BLaER1 treated with 17β-estradiol and CSF1 and Interleukin-3, amounts not matched to agents 10 nM and 100 nM (cell line): ENCODE measurements around the gene HSPB7.
"Not testable (repeated sequence)": the region's sequence is repeated elsewhere in the genome, so short reads cannot be mapped to it uniquely, and the experiment has no call there.

ENCODE experiments used
- H3K27ac ChIP-seq, 11 experiments: shearing (Covaris generic); formaldehyde crosslinking; 2 replicates each; pipeline ENCODE4 v1.8.1; 2022
- H3K27me3 ChIP-seq, 11 experiments: shearing (Covaris generic); formaldehyde crosslinking; 2 replicates each; pipeline ENCODE4 v1.8.1; 2022
- H3K36me3 ChIP-seq, 11 experiments: shearing (Covaris generic); formaldehyde crosslinking; 2 replicates each; pipeline ENCODE4 v1.8.1; 2022
- H3K4me1 ChIP-seq, 10 experiments: shearing (Covaris generic); formaldehyde crosslinking; 2 replicates each; pipeline ENCODE4 v1.8.1; 2022
- H3K4me2 ChIP-seq, 11 experiments: shearing (Covaris generic); formaldehyde crosslinking; 2 replicates each; pipeline ENCODE4 v1.8.1; 2022
- H3K4me3 ChIP-seq, 10 experiments: shearing (Covaris generic); formaldehyde crosslinking; 2 replicates each; pipeline ENCODE4 v1.8.1; 2022
- H3K9ac ChIP-seq, 11 experiments: shearing (Covaris generic); formaldehyde crosslinking; 2 replicates each; pipeline ENCODE4 v1.8.1; 2022
- H3K9me3 ChIP-seq, 11 experiments: shearing (Covaris generic); formaldehyde crosslinking; replicated peaks in 1 of 11; 2 replicates each; pipeline ENCODE4 v1.8.1; 2022
- H4K20me1 ChIP-seq, 11 experiments: shearing (Covaris generic); formaldehyde crosslinking; 2 replicates each; pipeline ENCODE4 v1.8.1; 2022
- Cebpa-rat ChIP-seq, 11 experiments: shearing (Covaris generic); IDR thresholded peaks; 2 replicates each; pipeline ENCODE4 v1.8.1; 2022

HSPB7 gene

GRCh38 chr1:16061266-16061665 is 43.4 kb upstream of the HSPB7 start:
- Histone ChIP-seq H3K9ac (no peak overlapping the region), H3K27me3 (peaks cover 0 to 10% (median 0%) of the 10 kb centered on the region in 11 experiments; a peak in 1 of 22 replicates), H3K4me1 (peaks cover 18 to 35% (median 25%) of the 10 kb centered on the region in 10 experiments), H3K4me2 (peak overlapping the region in 1 of 11 experiments; percentile 32; a peak in 1 of 22 replicates), H4K20me1 (peaks cover 0 to 4% (median 0%) of the 10 kb centered on the region in 11 experiments; a peak in 2 of 22 replicates), H3K27ac (no peak overlapping the region), H3K9me3 (no peaks in the 10 kb centered on the region), H3K36me3 (no peaks in the 10 kb centered on the region), H3K4me3 (no peak overlapping the region)
- no peak for TF ChIP-seq Cebpa-rat (IDR thresholded peaks at IDR 0.05)

DNA sequence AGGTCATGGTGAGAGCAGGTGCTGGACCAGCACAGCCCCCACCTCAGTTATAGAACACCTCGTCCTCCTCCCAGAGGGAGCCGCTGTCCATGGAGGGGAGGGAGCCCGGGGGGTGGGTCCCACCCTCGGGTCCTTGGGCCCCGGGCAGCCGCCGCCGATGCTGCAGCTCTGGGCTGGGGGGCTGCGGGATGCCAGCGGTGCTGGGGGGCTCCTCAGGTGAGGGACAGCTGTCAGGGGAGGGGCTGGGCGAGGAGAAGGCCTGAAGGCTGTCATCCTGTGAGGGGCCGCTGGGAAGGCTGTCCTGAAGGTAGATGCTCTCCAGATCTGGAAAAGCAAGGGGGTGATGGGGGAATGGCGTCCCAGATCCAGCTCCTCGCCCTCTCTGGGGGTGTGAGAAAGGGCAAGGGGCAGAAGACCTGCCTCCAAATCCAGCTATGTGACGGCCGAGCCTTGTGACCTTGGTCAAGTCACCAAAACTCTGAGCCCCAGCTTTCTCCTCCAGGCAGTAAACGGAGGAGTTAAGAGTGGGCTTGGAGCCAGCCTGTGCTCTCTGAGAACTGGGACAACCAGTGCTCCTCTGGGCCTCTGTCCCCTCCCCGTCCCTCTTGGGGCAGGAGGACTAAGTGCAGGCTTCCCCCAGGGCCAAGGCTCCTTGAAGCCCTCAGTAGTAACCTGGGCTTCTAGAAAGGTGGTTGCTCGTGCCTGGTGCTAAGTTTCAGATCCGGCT is 40.7 kb upstream of the HSPB7 start:
- H3K4me1 ChIP-seq, result peaks cover 9 to 33% (median 27%) of the 10 kb centered on the region in 10 experiments
- not testable (repeated sequence) for H3K4me2 ChIP-seq, H3K4me3 ChIP-seq, H3K27me3 ChIP-seq, H3K27ac ChIP-seq, H3K9me3 ChIP-seq, H4K20me1 ChIP-seq, H3K9ac ChIP-seq, H3K36me3 ChIP-seq

DNA sequence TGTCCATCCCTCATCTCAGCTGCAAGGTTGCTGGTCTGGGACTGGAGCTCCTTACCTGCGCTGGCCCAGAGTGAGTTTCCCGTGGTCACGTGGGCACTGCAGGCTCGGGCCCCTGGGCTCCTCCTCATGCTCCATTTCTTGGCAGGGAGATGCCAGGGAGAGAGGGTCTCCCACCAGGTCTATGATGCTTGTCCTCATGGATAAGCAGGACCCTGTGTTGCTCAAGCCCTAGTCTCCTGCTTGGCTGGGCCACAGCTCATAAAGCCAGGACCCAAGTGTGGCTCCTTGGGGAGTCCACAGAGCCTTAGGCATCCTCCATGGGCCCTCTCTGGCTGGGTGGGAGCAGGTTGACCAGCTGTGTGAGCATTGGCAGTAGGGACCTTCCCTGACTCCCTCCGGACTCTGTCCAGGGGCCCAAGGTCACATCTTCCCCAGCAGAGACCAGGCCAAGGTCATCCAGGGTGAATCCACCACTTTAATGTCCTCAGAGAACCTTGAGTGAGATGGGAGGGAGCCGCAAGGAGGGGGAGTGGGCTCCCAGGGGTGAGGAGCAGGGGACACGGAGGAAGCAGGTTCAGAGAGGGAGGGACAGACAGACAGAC is 39.6 kb upstream of the HSPB7 start:
- H3K4me1 ChIP-seq, result peaks cover 6 to 28% (median 22%) of the 10 kb centered on the region in 10 experiments; a peak in 18 of 20 replicates
- not testable (repeated sequence) for H3K27ac ChIP-seq, H3K27me3 ChIP-seq, H3K4me2 ChIP-seq, H3K4me3 ChIP-seq, H3K9ac ChIP-seq, H4K20me1 ChIP-seq, H3K36me3 ChIP-seq, H3K9me3 ChIP-seq

DNA sequence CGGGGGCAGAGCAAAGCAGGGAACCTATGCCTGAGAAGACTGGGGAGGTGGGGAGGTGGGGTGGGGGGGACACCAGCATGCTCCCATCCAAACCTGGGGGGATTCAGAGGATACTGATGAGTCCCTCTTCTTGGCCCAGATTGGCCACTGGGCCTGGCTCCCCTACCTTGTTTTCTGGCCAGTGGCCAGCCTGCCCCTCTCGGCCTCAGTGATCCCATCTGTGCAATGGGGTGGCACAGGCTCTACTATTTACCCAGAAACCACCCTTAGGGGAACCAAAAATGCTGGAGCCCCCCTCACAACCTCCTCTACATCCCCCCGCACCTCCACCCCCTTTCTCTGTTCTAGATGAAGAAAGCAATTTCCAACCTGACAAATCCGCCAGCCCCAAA is 38.7 kb upstream of the HSPB7 start:
- H3K9ac ChIP-seq, H3K27me3 ChIP-seq, H3K4me3 ChIP-seq, H3K4me2 ChIP-seq, H4K20me1 ChIP-seq, H3K36me3 ChIP-seq, H3K9me3 ChIP-seq, H3K27ac ChIP-seq: not testable (repeated sequence)
- H3K4me1 ChIP-seq, result peaks cover 6 to 28% (median 22%) of the 10 kb centered on the region in 10 experiments; a peak in 18 of 20 replicates

GRCh38 chr1:16055613-16056520 is 38.0 kb upstream of the HSPB7 start:
- no peaks in the 10 kb centered on the region for H3K27me3 ChIP-seq
- peak overlapping the region in 1 of 11 experiments; percentile 36; a peak in 2 of 22 replicates for H3K9ac ChIP-seq
- H3K4me1 ChIP-seq, result peaks cover 6 to 25% (median 22%) of the 10 kb centered on the region in 10 experiments; a peak in 18 of 20 replicates
- H4K20me1 ChIP-seq, result no peaks in the 10 kb centered on the region
- H3K36me3 ChIP-seq, result no peaks in the 10 kb centered on the region
- H3K4me3 ChIP-seq, result no peak overlapping the region
- no peaks in the 10 kb centered on the region for H3K9me3 ChIP-seq
- TF ChIP-seq Cebpa-rat (IDR thresholded peaks at IDR 0.05), result no peak
- H3K4me2 ChIP-seq, result peak overlapping the region; percentile 31 to 77 (median 62); a peak in 20 of 22 replicates
- H3K27ac ChIP-seq, result peak overlapping the region in 3 of 11 experiments; percentile 44 to 62 (median 46); a peak in 3 of 22 replicates

- no peak overlapping the region for H3K9ac ChIP-seq
- H3K4me2 ChIP-seq, result peak overlapping the region in 5 of 11 experiments; percentile 4 to 77 (median 36); a peak in 2 of 22 replicates
- H3K9me3 ChIP-seq, result no peaks in the 10 kb centered on the region
- H3K27me3 ChIP-seq, result no peaks in the 10 kb centered on the region
- H4K20me1 ChIP-seq, result no peaks in the 10 kb centered on the region
- no peak overlapping the region for H3K4me3 ChIP-seq
- no peak for TF ChIP-seq Cebpa-rat (IDR thresholded peaks at IDR 0.05)
- H3K4me1 ChIP-seq, result peaks cover 6 to 25% (median 22%) of the 10 kb centered on the region in 10 experiments; a peak in 18 of 20 replicates
- H3K36me3 ChIP-seq, result no peaks in the 10 kb centered on the region
- no peak overlapping the region for H3K27ac ChIP-seq
These were observed 37.0 kb upstream of the HSPB7 start for GRCh38 chr1:16054598-16055540.

GRCh38 chr1:16053781-16054502 is 36.1 kb upstream of the HSPB7 start:
- no peak overlapping the region for H3K27ac ChIP-seq
- peak overlapping the region in 8 of 11 experiments; percentile 4 to 33 (median 18); a peak in 7 of 22 replicates for H3K4me2 ChIP-seq
- TF ChIP-seq Cebpa-rat (IDR thresholded peaks at IDR 0.05), result no peak
- H3K27me3 ChIP-seq, result no peaks in the 10 kb centered on the region
- no peaks in the 10 kb centered on the region for H3K9me3 ChIP-seq
- no peak overlapping the region for H3K4me3 ChIP-seq
- no peaks in the 10 kb centered on the region for H3K36me3 ChIP-seq
- no peaks in the 10 kb centered on the region for H4K20me1 ChIP-seq
- no peak overlapping the region for H3K9ac ChIP-seq
- peaks cover 8 to 29% (median 25%) of the 10 kb centered on the region in 10 experiments; a peak in 18 of 20 replicates for H3K4me1 ChIP-seq

GRCh38 chr1:16051949-16052348 is 34.1 kb upstream of the HSPB7 start:
- H4K20me1 ChIP-seq, H3K27me3 ChIP-seq: not testable (repeated sequence)

More at GRCh38 chr1:16051949-16052348, 34.1 kb upstream of the HSPB7 start:
- H3K9ac ChIP-seq, H3K9me3 ChIP-seq, H3K27ac ChIP-seq, H3K4me3 ChIP-seq, H3K4me2 ChIP-seq, H3K36me3 ChIP-seq: not testable (repeated sequence)
- H3K4me1 ChIP-seq, result peaks cover 9 to 34% (median 29%) of the 10 kb centered on the region in 10 experiments; a peak in 18 of 20 replicates
